H1 (cell line): Measurements from ENCODE around the gene TTC28. TPM values are rescaled to one million over a fixed set of nuclear protein-coding genes. Genes with fewer than 3 reads are reported as not detected.

Source experiments
- CTCF ChIA-PET: fragments of 300-600 bp; sonication (Branson Sonifier 250); formaldehyde crosslinking; loops from one replicate; lab custom pipeline; 2021; ENCODE audit not compliant: partially characterized antibody; lab: Charles Lee
- POLR2A ChIA-PET: fragments of 300-600 bp; sonication (Branson Sonifier 250); formaldehyde crosslinking; loops from one replicate; lab custom pipeline; 2021; ENCODE audit warnings: inconsistent platforms; ENCODE audit not compliant: partially characterized antibody; lab: Charles Lee
- DNase-seq, 2 experiments: peaks; one replicate each; pipeline versions ENCODE4 v3.0.0 to v3.0.0-alpha.2; 2010 to 2022; ENCODE audit warnings: low spot score in 2 of 2, low read depth in 1 of 2, mixed read lengths in 1 of 2
- FAIRE-seq: peaks from 2 replicates; lab custom pipeline; 2011; peaks lifted over from hg19 to GRCh38; lab: Jason Lieb, UNC
- H2AFZ ChIP-seq: 2 replicates; pipeline ENCODE4 v1.8.1; 2012; ENCODE audit warnings: low read length, inconsistent platforms
- H2AK5ac ChIP-seq: 2 replicates; pipeline ENCODE4 v1.6.1; 2013; ENCODE audit warnings: low read depth, low read length
- H2BK120ac ChIP-seq: replicated peaks from 2 replicates; pipeline ENCODE3; 2013; ENCODE audit warnings: low read depth, low read length, inconsistent platforms
- H2BK12ac ChIP-seq: 2 replicates; pipeline ENCODE4 v1.6.1; 2013; ENCODE audit warnings: low read depth, low read length
- H2BK15ac ChIP-seq: 2 replicates; pipeline ENCODE4 v1.6.1; 2013; ENCODE audit warnings: low read length
- H2BK20ac ChIP-seq: 2 replicates; pipeline ENCODE4 v1.6.1; 2013; ENCODE audit warnings: low read length
- H2BK5ac ChIP-seq: 2 replicates; pipeline ENCODE4 v1.6.1; 2013; ENCODE audit warnings: low read depth, low read length
- H3K14ac ChIP-seq: 2 replicates; pipeline ENCODE4 v1.6.1; 2013; ENCODE audit warnings: inconsistent platforms; ENCODE audit not compliant: insufficient read length
- H3K18ac ChIP-seq: 2 replicates; pipeline ENCODE4 v1.6.1; 2013; ENCODE audit warnings: low read length; ENCODE audit errors: extremely low read depth
- H3K23ac ChIP-seq: 2 replicates; pipeline ENCODE4 v1.6.1; 2013; ENCODE audit warnings: inconsistent platforms; ENCODE audit not compliant: insufficient read length
- H3K23me2 ChIP-seq: 2 replicates; pipeline ENCODE4 v1.6.1; 2013; ENCODE audit warnings: low read depth, low read length
- H3K27ac ChIP-seq: 2 replicates; pipeline ENCODE4 v1.6.1; 2011; ENCODE audit warnings: low read depth, low read length, inconsistent platforms
- H3K27me3 ChIP-seq, 4 experiments: replicated peaks in 1 of 4; 1 replicate in 1 of 4; 2 replicates in 3 of 4; pipeline versions ENCODE4 v1.6.1 to v1.8.1; 2011 to 2013; ENCODE audit warnings: low read length in 3 of 4, mild to moderate bottlenecking in 3 of 4, inconsistent platforms in 2 of 4, mixed read lengths in 2 of 4, moderate library complexity in 1 of 4; ENCODE audit not compliant: control insufficient read depth in 3 of 4, insufficient read depth in 3 of 4; ENCODE audit errors: extremely low read depth in 1 of 4
- H3K36me3 ChIP-seq, 4 experiments: 2 replicates each; pipeline versions ENCODE4 v1.6.1 to v1.8.1; 2011 to 2013; ENCODE audit warnings: mild to moderate bottlenecking in 4 of 4, low read length in 3 of 4, moderate library complexity in 2 of 4, control low read depth in 1 of 4, inconsistent platforms in 1 of 4; ENCODE audit not compliant: insufficient read depth in 4 of 4, control insufficient read depth in 2 of 4
- H3K4ac ChIP-seq: replicated peaks from 2 replicates; pipeline ENCODE3; 2013; ENCODE audit warnings: low read length, low read depth, mixed read lengths, inconsistent platforms; ENCODE audit not compliant: insufficient read length
- H3K4me1 ChIP-seq, 4 experiments: replicated peaks in 1 of 4; 1 replicate in 1 of 4; 2 replicates in 3 of 4; pipeline versions ENCODE4 v1.6.1 to v1.8.1; 2011 to 2013; ENCODE audit warnings: low read length in 3 of 4, inconsistent platforms in 2 of 4, mixed read lengths in 1 of 4; ENCODE audit not compliant: insufficient read depth in 4 of 4, control insufficient read depth in 3 of 4
- H3K4me2 ChIP-seq, 2 experiments: 2 replicates each; pipeline versions ENCODE4 v1.6.1 to v1.8.1; 2011 to 2013; ENCODE audit warnings: low read depth in 2 of 2, low read length in 2 of 2, control low read depth in 1 of 2, inconsistent platforms in 1 of 2, mild to moderate bottlenecking in 1 of 2; ENCODE audit not compliant: insufficient read depth in 1 of 2
- H3K4me3 ChIP-seq, 4 experiments: fragments of 200-600, 300-600 bp in 1 of 4; sonication (generic), shearing (Covaris generic), sonication (Bioruptor Twin) in 1 of 4; 2 replicates each; pipeline versions ENCODE4 v1.5.1 to v1.8.1; 2011 to 2016; ENCODE audit warnings: low read length in 4 of 4, low read depth in 3 of 4, control low read depth in 2 of 4, inconsistent platforms in 2 of 4, mild to moderate bottlenecking in 2 of 4, mixed read lengths in 1 of 4, moderate library complexity in 1 of 4; ENCODE audit not compliant: insufficient read depth in 2 of 4; ENCODE audit errors: extremely low read depth in 1 of 4
- H3K56ac ChIP-seq: replicated peaks from 2 replicates; pipeline ENCODE3; 2013; ENCODE audit warnings: low read depth, mild to moderate bottlenecking, mixed read lengths, low read length, inconsistent platforms; ENCODE audit not compliant: insufficient read length
- H3K79me1 ChIP-seq: 2 replicates; pipeline ENCODE4 v1.6.1; 2013; ENCODE audit warnings: low read depth, low read length, control low read depth
- H3K79me2 ChIP-seq, 2 experiments: 2 replicates each; pipeline versions ENCODE4 v1.6.1 to v1.8.1; 2012 to 2013; ENCODE audit warnings: low read length in 2 of 2, mild to moderate bottlenecking in 2 of 2, inconsistent platforms in 1 of 2; ENCODE audit not compliant: insufficient read depth in 2 of 2, control insufficient read depth in 1 of 2
- H3K9ac ChIP-seq, 4 experiments: replicated peaks in 1 of 4; 1 replicate in 1 of 4; 2 replicates in 3 of 4; pipeline versions ENCODE4 v1.6.1 to v1.8.1; 2011 to 2013; ENCODE audit warnings: low read depth in 3 of 4, low read length in 3 of 4, control low read depth in 2 of 4, mild to moderate bottlenecking in 2 of 4, moderate library complexity in 2 of 4, inconsistent platforms in 1 of 4; ENCODE audit errors: extremely low read depth in 1 of 4
- H3K9me3 ChIP-seq, 2 experiments: 2 replicates each; pipeline versions ENCODE4 v1.6.1 to v1.8.1; 2012 to 2013; ENCODE audit warnings: mild to moderate bottlenecking in 2 of 2, moderate library complexity in 2 of 2, control low read depth in 1 of 2, inconsistent platforms in 1 of 2, low read depth in 1 of 2, low read length in 1 of 2, mixed read lengths in 1 of 2; ENCODE audit not compliant: insufficient read depth in 2 of 2
- H4K20me1 ChIP-seq, 2 experiments: replicated peaks in 1 of 2; 2 replicates each; pipeline versions ENCODE3 to v1.8.1; 2011 to 2013; ENCODE audit warnings: inconsistent platforms in 2 of 2, low read length in 2 of 2, mild to moderate bottlenecking in 1 of 2; ENCODE audit not compliant: insufficient read depth in 2 of 2, control insufficient read depth in 1 of 2
- H4K5ac ChIP-seq: 2 replicates; pipeline ENCODE4 v1.6.1; 2013; ENCODE audit warnings: low read length, low read depth, mixed read lengths, inconsistent platforms; ENCODE audit not compliant: insufficient read length
- H4K8ac ChIP-seq: 2 replicates; pipeline ENCODE4 v1.8.0; 2013; ENCODE audit warnings: mild to moderate bottlenecking, moderate library complexity, low read length, inconsistent platforms; ENCODE audit not compliant: insufficient read depth; ENCODE audit errors: extremely low read depth
- H4K91ac ChIP-seq: replicated peaks from 2 replicates; pipeline ENCODE3; 2013; ENCODE audit warnings: low read length, mixed read lengths, inconsistent platforms; ENCODE audit not compliant: insufficient read length
- ASH2L ChIP-seq: fragments of 200-600, 300-600 bp; sonication (generic); IDR thresholded peaks from one replicate; pipeline ENCODE4 v1.7.1; 2017; ENCODE audit warnings: low read length
- KDM5A ChIP-seq: fragments of 200-600 bp; IDR thresholded peaks from 2 replicates; pipeline ENCODE4 v1.7.1; 2012; ENCODE audit warnings: mild to moderate bottlenecking, low read length, inconsistent platforms, mixed read lengths
- RFX5 ChIP-seq: IDR thresholded peaks from 2 replicates; pipeline ENCODE4 v1.6.1; 2011; ENCODE audit warnings: low read depth, low read length, improper control_type of control experiment, borderline replicate concordance
- polyA plus RNA-seq, 7 experiments: library from polyadenylated mRNA; depleted of rRNA in 3 of 7; stranded (reverse) in 5 of 7; unstranded in 2 of 7; fragments of >200 nt in 5 of 7; fragments of 200-250 nt in 2 of 7; gene quantifications; 1 replicate in 5 of 7; 2 replicates in 1 of 7; 4 replicates in 1 of 7; pipeline versions ENCODE4 v1.2.1 to v1.2.3, GENCODE V29; 2011 to 2013; ENCODE audit warnings: missing spikeins in 2 of 7, mixed read lengths in 2 of 7
- total RNA-seq: library from RNA; stranded (reverse); fragmentation: NEBNext Ultra II Directional; extraction: Animal tissue kit (Norgen Biotek cat#: 25700); gene quantifications from 2 replicates; pipeline ENCODE4 v1.2.1, GENCODE V29; 2021

The TTC28 gene
- total and polyA plus RNA-seq, 2 of the 8 experiments (the other 6 are each of a cell fraction or from before 2014, with no cell fraction given): 2.6 to 12.6 TPM

DNA sequence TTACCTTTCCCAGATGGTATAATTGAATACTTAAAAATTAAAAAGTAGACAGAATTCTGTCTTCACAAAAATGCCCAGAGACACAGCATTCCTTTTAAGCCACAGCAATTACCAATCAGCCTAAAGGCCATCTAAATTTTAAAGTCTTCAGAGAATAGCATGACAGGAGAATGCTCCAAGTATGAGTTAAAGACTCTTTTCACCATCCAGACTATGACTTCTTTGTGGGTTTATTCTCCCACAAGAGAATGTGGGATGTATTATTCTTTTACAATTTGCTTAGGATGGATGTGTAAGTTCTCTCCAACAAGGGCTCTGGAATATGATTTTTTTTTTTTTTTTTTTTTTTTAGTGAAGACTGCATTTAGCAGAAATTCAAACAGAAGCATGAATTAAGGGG, 249.9 kb downstream of the TTC28 start:
- H3K4ac ChIP-seq: no peak overlapping the region
- H3K4me2 ChIP-seq: no peak overlapping the region
- H2AK5ac ChIP-seq: no peak overlapping the region
- no peak overlapping the region for H2AFZ ChIP-seq
- H2BK5ac ChIP-seq: no peak overlapping the region
- no peak overlapping the region for H4K91ac ChIP-seq
- no peak overlapping the region for H4K5ac ChIP-seq
- H3K4me3 ChIP-seq: no peak overlapping the region
- no peaks in the 10 kb centered on the region for H3K27me3 ChIP-seq
- no peak overlapping the region for H4K8ac ChIP-seq
- no peak overlapping the region for H2BK12ac ChIP-seq
- no peaks in the 10 kb centered on the region for H3K36me3 ChIP-seq
- H3K9me3 ChIP-seq: no peaks in the 10 kb centered on the region
- H3K23ac ChIP-seq: no peak overlapping the region
- DNase-seq (no peak), FAIRE-seq (no peak)
- no peaks in the 10 kb centered on the region for H3K79me1 ChIP-seq
- H2BK20ac ChIP-seq: no peak overlapping the region
- no peak overlapping the region for H2BK120ac ChIP-seq
- no peak overlapping the region for H3K14ac ChIP-seq
- ChIA-PET CTCF (interaction anchor here (1.0 kb wide), 1 partner anchor 16 kb away, joined by 4 read pairs; no protein-coding TSS in a partner anchor), POLR2A (no interaction called here)
- H3K9ac ChIP-seq: no peak overlapping the region
- no peak overlapping the region for H3K56ac ChIP-seq
- H3K23me2 ChIP-seq: no peaks in the 10 kb centered on the region
- no peaks in the 10 kb centered on the region for H3K79me2 ChIP-seq
- H3K4me1 ChIP-seq: peaks cover 0 to under 1% (median 0%) of the 10 kb centered on the region in 4 experiments; a peak in 2 of 7 replicates
- H2BK15ac ChIP-seq: no peak overlapping the region
- H3K27ac ChIP-seq: no peak overlapping the region
- no peaks in the 10 kb centered on the region for H4K20me1 ChIP-seq
- H3K18ac ChIP-seq: no peak overlapping the region
- no peak for TF ChIP-seq ASH2L
- no peak for TF ChIP-seq KDM5A
- no peak for TF ChIP-seq RFX5
